ENCODE measurements around the gene CAMK1D. TPM values are rescaled to one million over a fixed set of nuclear protein-coding genes. Genes with fewer than 3 reads are reported as not detected.

The CAMK1D gene
- total and polyA plus RNA-seq, 9 donors: 1.8 to 11.7 (median 5.5) TPM

DNA sequence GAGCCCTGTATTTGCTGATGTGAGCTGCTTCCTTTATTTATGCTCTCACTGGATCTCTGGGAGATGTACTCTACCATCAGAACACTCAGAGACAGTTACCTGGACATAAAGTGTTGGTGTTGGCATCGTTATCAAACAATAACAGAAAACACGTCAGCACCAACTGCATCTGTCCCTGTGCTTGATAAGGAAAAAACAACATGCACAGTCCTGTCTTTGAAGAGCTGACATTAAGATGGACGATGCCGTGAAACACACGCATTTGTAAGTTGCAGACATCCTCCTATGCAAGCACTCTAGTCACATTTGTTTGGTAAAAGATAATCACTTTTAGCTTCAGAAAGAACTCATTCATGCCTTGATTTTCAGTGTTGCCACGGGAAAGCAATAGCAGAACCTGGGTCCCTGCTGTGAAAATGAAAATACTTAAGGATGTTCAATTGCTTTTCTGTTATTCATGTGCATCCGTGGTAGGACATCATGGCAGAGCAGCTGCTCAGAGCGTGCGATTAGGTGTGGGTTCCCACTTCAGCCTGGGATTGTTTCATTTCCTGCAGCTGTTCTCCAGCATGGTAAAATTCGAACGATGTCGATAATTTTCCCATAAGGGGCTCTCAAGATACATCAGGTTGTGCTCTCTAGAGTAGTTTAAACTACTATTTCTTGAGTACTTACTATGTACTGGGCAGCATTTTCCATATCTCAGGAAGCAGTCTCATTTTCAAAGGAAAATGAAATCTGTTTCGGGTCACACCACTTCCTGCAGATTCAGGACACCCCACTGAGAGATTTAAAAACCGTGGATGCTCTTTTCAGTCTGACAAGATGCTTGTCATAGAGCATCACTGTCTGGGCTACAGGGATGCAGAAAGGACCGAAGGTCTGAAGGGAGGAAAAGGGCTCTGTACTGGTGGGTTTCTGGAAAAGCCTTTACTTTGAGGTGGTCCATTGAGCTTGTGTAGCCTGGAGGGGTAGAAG, 248.7 kb downstream of the CAMK1D start:
- Histone ChIP-seq H3K4me3 (no peak overlapping the region), H3K4me1 (ENCODE audit: insufficient read depth) (no peaks in the 10 kb centered on the region), H3K36me3 (no peaks in the 10 kb centered on the region), H3K27me3 (no peaks in the 10 kb centered on the region), H3K9me3 (no peaks in the 10 kb centered on the region), H3K27ac (no peak overlapping the region)
- no peak for DNase-seq
- TF ChIP-seq POLR2A (IDR thresholded peaks at IDR 0.05) (no peak), EP300 (IDR thresholded peaks at IDR 0.05) (no peak)
- TF ChIP-seq, protein P1, sequence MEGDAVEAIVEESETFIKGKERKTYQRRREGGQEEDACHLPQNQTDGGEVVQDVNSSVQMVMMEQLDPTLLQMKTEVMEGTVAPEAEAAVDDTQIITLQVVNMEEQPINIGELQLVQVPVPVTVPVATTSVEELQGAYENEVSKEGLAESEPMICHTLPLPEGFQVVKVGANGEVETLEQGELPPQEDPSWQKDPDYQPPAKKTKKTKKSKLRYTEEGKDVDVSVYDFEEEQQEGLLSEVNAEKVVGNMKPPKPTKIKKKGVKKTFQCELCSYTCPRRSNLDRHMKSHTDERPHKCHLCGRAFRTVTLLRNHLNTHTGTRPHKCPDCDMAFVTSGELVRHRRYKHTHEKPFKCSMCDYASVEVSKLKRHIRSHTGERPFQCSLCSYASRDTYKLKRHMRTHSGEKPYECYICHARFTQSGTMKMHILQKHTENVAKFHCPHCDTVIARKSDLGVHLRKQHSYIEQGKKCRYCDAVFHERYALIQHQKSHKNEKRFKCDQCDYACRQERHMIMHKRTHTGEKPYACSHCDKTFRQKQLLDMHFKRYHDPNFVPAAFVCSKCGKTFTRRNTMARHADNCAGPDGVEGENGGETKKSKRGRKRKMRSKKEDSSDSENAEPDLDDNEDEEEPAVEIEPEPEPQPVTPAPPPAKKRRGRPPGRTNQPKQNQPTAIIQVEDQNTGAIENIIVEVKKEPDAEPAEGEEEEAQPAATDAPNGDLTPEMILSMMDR (IDR thresholded peaks at IDR 0.05): no peak
- intact Hi-C loops (cut with DNase I): no loop called here
- WGBS, 3 donors: 78 to 86% (median 83%) methylated on average over 15 of the region's 15 CpGs

GRCh38 chr10:12600652-12601051, 251.3 kb downstream of the CAMK1D start:
- Histone ChIP-seq H3K27me3 (no peaks in the 10 kb centered on the region), H3K27ac (no peak overlapping the region), H3K9me3 (no peaks in the 10 kb centered on the region), H3K4me3 (no peak overlapping the region), H3K4me1 (ENCODE audit: insufficient read depth) (peaks cover 4% of the 10 kb centered on the region), H3K36me3 (no peaks in the 10 kb centered on the region)
- 75 to 81% (median 79%) methylated on average over 4 of the region's 4 CpGs for WGBS, 3 donors
- no peak for DNase-seq
- intact Hi-C loops (cut with DNase I): no loop called here
- no peak for TF ChIP-seq POLR2A (IDR thresholded peaks at IDR 0.05)
- no peak for TF ChIP-seq EP300 (IDR thresholded peaks at IDR 0.05)
- TF ChIP-seq, protein P1 (IDR thresholded peaks at IDR 0.05): no peak

DNA sequence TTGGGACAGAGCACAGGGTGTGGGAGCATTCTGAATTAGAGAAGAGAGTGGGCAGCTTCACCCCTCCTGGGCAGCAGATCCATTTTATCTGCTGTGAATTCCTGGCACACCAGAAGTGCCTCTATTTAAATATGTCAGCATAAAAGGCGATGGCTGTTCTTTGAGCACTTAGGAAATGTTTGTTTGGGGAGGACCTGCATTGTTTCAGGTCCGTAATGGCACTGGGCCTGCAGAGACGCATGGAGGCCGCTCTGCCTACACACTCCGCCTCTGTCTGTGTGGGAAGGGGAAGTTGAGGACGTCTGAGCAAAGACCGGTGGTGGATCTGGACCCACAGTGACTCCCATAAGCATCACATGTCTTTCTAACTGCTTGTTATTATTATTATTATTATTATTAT, 253.2 kb downstream of the CAMK1D start:
- intact Hi-C loops (cut with DNase I): no loop called here
- no peak for DNase-seq
- no peaks in the 10 kb centered on the region for H3K36me3 ChIP-seq
- H3K27ac ChIP-seq: no peak overlapping the region
- no peak overlapping the region for H3K4me3 ChIP-seq
- no peak for TF ChIP-seq POLR2A (IDR thresholded peaks at IDR 0.05)
- no peaks in the 10 kb centered on the region for H3K27me3 ChIP-seq
- H3K9me3 ChIP-seq: no peaks in the 10 kb centered on the region
- 88% methylated on average over 7 of the region's 7 CpGs for WGBS, 3 donors
- peaks cover 9% of the 10 kb centered on the region for H3K4me1 ChIP-seq (ENCODE audit: insufficient read depth)

DNA sequence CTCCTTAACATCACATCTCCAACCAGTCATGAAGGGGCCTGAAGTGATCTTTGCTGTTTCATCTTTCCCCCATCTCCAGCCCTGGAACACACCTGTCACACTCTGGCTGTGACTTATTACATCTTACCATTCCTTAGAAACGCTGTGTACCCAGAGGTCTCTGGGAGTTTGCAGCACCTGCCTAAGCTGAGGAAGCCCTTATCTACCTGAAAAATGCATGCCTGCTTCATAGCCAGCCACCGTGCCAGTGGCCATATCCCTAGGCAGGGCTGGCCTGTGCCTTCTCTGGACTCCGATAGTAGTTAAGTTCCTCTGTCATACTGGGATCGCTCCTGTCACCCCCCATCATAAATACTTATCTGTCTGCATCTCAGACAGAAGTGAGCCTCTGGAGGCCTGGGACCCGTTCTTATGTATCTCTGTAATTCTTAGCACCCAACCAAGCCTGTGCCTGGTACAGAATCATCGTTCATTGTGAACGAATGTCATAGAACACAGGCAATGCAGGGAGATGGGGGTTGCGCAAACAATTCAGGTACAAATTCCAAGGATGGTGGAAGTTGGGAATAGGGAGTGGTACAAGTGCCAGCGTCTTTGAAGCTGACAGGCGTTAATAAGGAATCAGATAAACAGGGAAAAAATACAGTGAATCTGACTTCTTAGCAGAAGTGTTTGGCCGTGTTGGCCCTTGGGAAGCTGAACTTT, 254.6 kb downstream of the CAMK1D start:
- no peaks in the 10 kb centered on the region for H3K9me3 ChIP-seq
- no peak for DNase-seq
- no peaks in the 10 kb centered on the region for H3K27me3 ChIP-seq
- no peak overlapping the region for H3K4me3 ChIP-seq
- no peaks in the 10 kb centered on the region for H3K36me3 ChIP-seq
- 92% methylated on average over 11 of the region's 11 CpGs for WGBS, 3 donors
- intact Hi-C loops (cut with DNase I): no loop called here
- H3K4me1 ChIP-seq (ENCODE audit: insufficient read depth): peaks cover 9% of the 10 kb centered on the region
- H3K27ac ChIP-seq: no peak overlapping the region
- no peak for TF ChIP-seq EP300 (IDR thresholded peaks at IDR 0.05)
- TF ChIP-seq POLR2A (IDR thresholded peaks at IDR 0.05): no peak
- TF ChIP-seq, protein P1 (IDR thresholded peaks at IDR 0.05): no peak
